WTC11 (cell line): ENCODE measurements around the gene ZNF576. TPM values are rescaled to one million over a fixed set of nuclear protein-coding genes. Genes with fewer than 3 reads are reported as not detected.
A peak's percentile ranks its signal among the peaks of the same experiment; 100 is the strongest.

Source experiments
- ATAC-seq: fragments of 200-7000 bp; cut with Tn5 transposase; 2 replicates; pipeline ENCODE4 v1.10.0; 2021; ENCODE audit warnings: mild to moderate bottlenecking, moderate library complexity
- CTCF ChIA-PET: fragments of 300-600 bp; sonication (Branson Sonifier 250); formaldehyde crosslinking; loops from one replicate; lab custom pipeline; 2021; ENCODE audit warnings: antibody characterized with exemption; lab: Charles Lee
- POLR2A ChIA-PET: fragments of 350-600 bp; sonication (Branson Sonifier 250); formaldehyde crosslinking; loops from one replicate; lab custom pipeline; 2021; ENCODE audit warnings: antibody characterized with exemption; lab: Charles Lee
- DNase-seq: peaks from one replicate; pipeline ENCODE4 v3.0.0; 2021; ENCODE audit warnings: low spot score
- H3K27ac Mint-ChIP-seq: 2 replicates; pipeline ENCODE4 v1.8.0; 2021; ENCODE audit warnings: mixed read lengths
- H3K27me3 Mint-ChIP-seq: 2 replicates; pipeline ENCODE4 v1.8.0; 2021; ENCODE audit warnings: low read depth, mild to moderate bottlenecking, moderate library complexity, mixed read lengths
- H3K36me3 Mint-ChIP-seq: 2 replicates; pipeline ENCODE4 v1.8.0; 2021; ENCODE audit warnings: mixed read lengths
- H3K4me1 Mint-ChIP-seq: 2 replicates; pipeline ENCODE4 v1.8.0; 2022; ENCODE audit warnings: mixed read lengths
- H3K4me3 Mint-ChIP-seq: 2 replicates; pipeline ENCODE4 v1.8.0; 2021; ENCODE audit warnings: mild to moderate bottlenecking, moderate library complexity, mixed read lengths
- H3K9me3 Mint-ChIP-seq: 2 replicates; pipeline ENCODE4 v1.8.0; 2021; ENCODE audit warnings: mixed read lengths
- ATF2 ChIP-seq: sonication (generic); formaldehyde crosslinking; IDR thresholded peaks from 2 replicates; pipeline ENCODE4 v1.8.1; 2022; ENCODE audit warnings: low read depth, missing genetic modification reagents, borderline replicate concordance
- CDX4 ChIP-seq: fragments of 250-450 bp; sonication (Bioruptor Pico); IDR thresholded peaks from 2 replicates; pipeline ENCODE4 v1.9.0; 2021; ENCODE audit warnings: moderate library complexity, mild to moderate bottlenecking, inconsistent platforms, borderline replicate concordance
- FOXK1 ChIP-seq: sonication (generic); formaldehyde crosslinking; IDR thresholded peaks from 2 replicates; pipeline ENCODE4 v1.8.0; 2022; ENCODE audit warnings: mild to moderate bottlenecking, moderate library complexity, missing genetic modification reagents
- GABPB1 ChIP-seq: sonication (generic); formaldehyde crosslinking; IDR thresholded peaks from 2 replicates; pipeline ENCODE4 v1.8.1; 2023; ENCODE audit warnings: mild to moderate bottlenecking, missing genetic modification reagents
- GTF2I ChIP-seq: fragments of 250-450 bp; sonication (Bioruptor Pico); conservative IDR thresholded peaks from 2 replicates; pipeline ENCODE4 v1.4.0; 2021; ENCODE audit warnings: mild to moderate bottlenecking
- MLX ChIP-seq: sonication (generic); formaldehyde crosslinking; IDR thresholded peaks from 2 replicates; pipeline ENCODE4 v1.8.1; 2023; ENCODE audit warnings: mild to moderate bottlenecking, missing genetic modification reagents, moderate library complexity
- NFE2L1 ChIP-seq: sonication (generic); formaldehyde crosslinking; IDR thresholded peaks from 2 replicates; pipeline ENCODE4 v1.8.1; 2023; ENCODE audit warnings: missing genetic modification reagents
- NR3C1 ChIP-seq: sonication (generic); formaldehyde crosslinking; conservative IDR thresholded peaks from 2 replicates; pipeline ENCODE4 v1.8.1; 2023; ENCODE audit warnings: low read depth, mild to moderate bottlenecking, missing genetic modification reagents
- OVOL2 ChIP-seq: fragments of 250-450 bp; sonication (Bioruptor Pico); IDR thresholded peaks from 2 replicates; pipeline ENCODE4 v1.9.0; 2021; ENCODE audit warnings: mild to moderate bottlenecking, borderline replicate concordance
- SMAD3 ChIP-seq: sonication (generic); formaldehyde crosslinking; IDR thresholded peaks from 2 replicates; pipeline ENCODE4 v1.8.0; 2022; ENCODE audit warnings: missing genetic modification reagents, mild to moderate bottlenecking, borderline replicate concordance
- STAT6 ChIP-seq: sonication (generic); formaldehyde crosslinking; conservative IDR thresholded peaks from 2 replicates; pipeline ENCODE4 v1.8.1; 2023; ENCODE audit warnings: mild to moderate bottlenecking, low read depth, missing genetic modification reagents, moderate library complexity
- TEAD4 ChIP-seq: sonication (generic); formaldehyde crosslinking; IDR thresholded peaks from 2 replicates; pipeline ENCODE4 v1.8.0; 2022; ENCODE audit warnings: mild to moderate bottlenecking, missing genetic modification reagents
- ZBTB21 ChIP-seq: sonication (generic); formaldehyde crosslinking; IDR thresholded peaks from 2 replicates; pipeline ENCODE4 v1.8.1; 2023; ENCODE audit warnings: mild to moderate bottlenecking, missing genetic modification reagents, borderline replicate concordance
- ZBTB43 ChIP-seq: sonication (generic); formaldehyde crosslinking; IDR thresholded peaks from 2 replicates; pipeline ENCODE4 v1.8.1; 2023; ENCODE audit warnings: mild to moderate bottlenecking, missing genetic modification reagents
- ZNF317 ChIP-seq: sonication (generic); formaldehyde crosslinking; IDR thresholded peaks from 2 replicates; pipeline ENCODE4 v1.8.1; 2023; ENCODE audit warnings: low read depth, mild to moderate bottlenecking, moderate library complexity, missing genetic modification reagents, borderline replicate concordance
- ZNF671 ChIP-seq: fragments of 250-450 bp; sonication (Bioruptor Pico); IDR thresholded peaks from 2 replicates; pipeline ENCODE4 v1.8.0; 2021; ENCODE audit warnings: mild to moderate bottlenecking
- total RNA-seq: library from RNA; stranded (reverse); gene quantifications from 3 replicates; pipeline ENCODE4 v1.2.3, GENCODE V29; 2021
- TF ChIP-seq, protein P1 (sequence below): fragments of 250-450 bp; sonication (Bioruptor Pico); IDR thresholded peaks from 2 replicates; pipeline ENCODE4 v1.9.0; 2021; ENCODE audit warnings: mild to moderate bottlenecking, borderline replicate concordance
- TF ChIP-seq, protein P2 (sequence below): fragments of 250-450 bp; sonication (Bioruptor Pico); IDR thresholded peaks from 2 replicates; pipeline ENCODE4 v1.9.0; 2021; ENCODE audit warnings: mild to moderate bottlenecking

Gene ZNF576
- total RNA-seq, 1 experiment from 2014 or later = 15.9 TPM

DNA sequence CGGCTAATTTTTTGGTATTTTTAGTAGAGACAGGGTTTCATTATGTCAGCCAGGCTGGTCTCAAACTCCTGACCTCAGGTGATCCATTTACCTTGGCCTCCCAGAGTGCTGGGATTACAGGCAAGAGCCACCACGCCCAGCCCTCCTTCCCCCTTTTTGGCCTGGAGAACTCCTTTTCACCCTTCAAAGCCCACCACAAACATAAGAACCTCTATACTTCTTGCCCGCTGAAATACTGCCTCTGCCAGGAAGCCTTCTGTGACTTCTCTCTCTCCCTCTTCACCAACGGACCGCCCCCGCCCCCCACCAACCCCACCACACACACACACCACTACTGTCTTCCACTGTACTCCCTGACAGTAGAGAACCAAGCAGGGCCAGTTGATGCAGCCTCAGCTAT is 20.6 kb downstream of the ZNF576 start:
- H3K36me3 Mint-ChIP-seq = peaks cover 24% of the 10 kb centered on the region

DNA sequence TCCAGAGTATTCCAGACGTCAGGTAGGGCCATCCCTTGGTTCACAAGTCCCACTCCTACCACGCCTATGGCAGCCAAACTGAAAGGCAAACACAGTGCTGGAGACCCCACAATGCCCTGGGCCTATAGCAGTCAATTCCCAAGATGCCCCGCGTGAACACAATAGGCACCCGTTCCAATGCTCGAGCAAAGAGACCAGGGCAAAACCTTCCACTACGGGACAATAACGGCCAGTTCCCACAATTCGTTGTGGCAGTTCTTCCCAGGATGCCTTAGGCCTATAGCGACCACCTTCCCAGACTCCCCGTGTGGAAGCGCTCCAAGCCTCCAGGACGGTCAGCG is 22.5 kb downstream of the ZNF576 start:
- H3K9me3 Mint-ChIP-seq = 0 out of 2 replicates have a peak, but pooled peaks cover 5% of the 10 kb centered on the region
- peak; percentile 14 for ATAC-seq
- POLR2A ChIA-PET = no interaction called here
- H3K27ac Mint-ChIP-seq = peak overlapping the region; percentile 91
- peaks cover 18% of the 10 kb centered on the region for H3K4me1 Mint-ChIP-seq
- peak overlapping the region; percentile 74 for H3K4me3 Mint-ChIP-seq
- H3K27me3 Mint-ChIP-seq = no peaks in the 10 kb centered on the region
- peaks cover 5% of the 10 kb centered on the region for H3K36me3 Mint-ChIP-seq
- DNase-seq = no peak
- CTCF ChIA-PET = interaction anchor here (1.6 kb wide), 1 partner anchor 50 kb away, joined by 3 read pairs; no protein-coding TSS in a partner anchor
- TF ChIP-seq FOXK1 (peak; percentile 33; the same call in 1 of the 2 replicates), TEAD4 (CRISPR knock-in tag) (no peak), GTF2I (no peak), GABPB1 (CRISPR knock-in tag) (no peak), NR3C1 (CRISPR knock-in tag) (no peak)
- TF ChIP-seq, protein P1, sequence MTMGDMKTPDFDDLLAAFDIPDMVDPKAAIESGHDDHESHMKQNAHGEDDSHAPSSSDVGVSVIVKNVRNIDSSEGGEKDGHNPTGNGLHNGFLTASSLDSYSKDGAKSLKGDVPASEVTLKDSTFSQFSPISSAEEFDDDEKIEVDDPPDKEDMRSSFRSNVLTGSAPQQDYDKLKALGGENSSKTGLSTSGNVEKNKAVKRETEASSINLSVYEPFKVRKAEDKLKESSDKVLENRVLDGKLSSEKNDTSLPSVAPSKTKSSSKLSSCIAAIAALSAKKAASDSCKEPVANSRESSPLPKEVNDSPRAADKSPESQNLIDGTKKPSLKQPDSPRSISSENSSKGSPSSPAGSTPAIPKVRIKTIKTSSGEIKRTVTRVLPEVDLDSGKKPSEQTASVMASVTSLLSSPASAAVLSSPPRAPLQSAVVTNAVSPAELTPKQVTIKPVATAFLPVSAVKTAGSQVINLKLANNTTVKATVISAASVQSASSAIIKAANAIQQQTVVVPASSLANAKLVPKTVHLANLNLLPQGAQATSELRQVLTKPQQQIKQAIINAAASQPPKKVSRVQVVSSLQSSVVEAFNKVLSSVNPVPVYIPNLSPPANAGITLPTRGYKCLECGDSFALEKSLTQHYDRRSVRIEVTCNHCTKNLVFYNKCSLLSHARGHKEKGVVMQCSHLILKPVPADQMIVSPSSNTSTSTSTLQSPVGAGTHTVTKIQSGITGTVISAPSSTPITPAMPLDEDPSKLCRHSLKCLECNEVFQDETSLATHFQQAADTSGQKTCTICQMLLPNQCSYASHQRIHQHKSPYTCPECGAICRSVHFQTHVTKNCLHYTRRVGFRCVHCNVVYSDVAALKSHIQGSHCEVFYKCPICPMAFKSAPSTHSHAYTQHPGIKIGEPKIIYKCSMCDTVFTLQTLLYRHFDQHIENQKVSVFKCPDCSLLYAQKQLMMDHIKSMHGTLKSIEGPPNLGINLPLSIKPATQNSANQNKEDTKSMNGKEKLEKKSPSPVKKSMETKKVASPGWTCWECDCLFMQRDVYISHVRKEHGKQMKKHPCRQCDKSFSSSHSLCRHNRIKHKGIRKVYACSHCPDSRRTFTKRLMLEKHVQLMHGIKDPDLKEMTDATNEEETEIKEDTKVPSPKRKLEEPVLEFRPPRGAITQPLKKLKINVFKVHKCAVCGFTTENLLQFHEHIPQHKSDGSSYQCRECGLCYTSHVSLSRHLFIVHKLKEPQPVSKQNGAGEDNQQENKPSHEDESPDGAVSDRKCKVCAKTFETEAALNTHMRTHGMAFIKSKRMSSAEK (CRISPR knock-in tag) = 0 out of 2 replicates have a peak, but pooled peaks have one; percentile 45

More for the DNA sequence above, 20.6 kb downstream of the ZNF576 start:
- peaks cover 23% of the 10 kb centered on the region for H3K9me3 Mint-ChIP-seq
- no peaks in the 10 kb centered on the region; the same call in 1 of the 2 replicates for H3K27me3 Mint-ChIP-seq
- TF ChIP-seq FOXK1 = no peak
- no peak for TF ChIP-seq CDX4
- TF ChIP-seq ZNF317 (CRISPR knock-in tag) = no peak
- TF ChIP-seq, protein P2, sequence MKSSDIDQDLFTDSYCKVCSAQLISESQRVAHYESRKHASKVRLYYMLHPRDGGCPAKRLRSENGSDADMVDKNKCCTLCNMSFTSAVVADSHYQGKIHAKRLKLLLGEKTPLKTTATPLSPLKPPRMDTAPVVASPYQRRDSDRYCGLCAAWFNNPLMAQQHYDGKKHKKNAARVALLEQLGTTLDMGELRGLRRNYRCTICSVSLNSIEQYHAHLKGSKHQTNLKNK = no peak
- no peak for TF ChIP-seq ZBTB21 (CRISPR knock-in tag)
- TF ChIP-seq TEAD4 (CRISPR knock-in tag) = no peak
- TF ChIP-seq ZBTB43 (CRISPR knock-in tag) = no peak
- no peak for TF ChIP-seq STAT6 (CRISPR knock-in tag)
- TF ChIP-seq SMAD3 = no peak
- TF ChIP-seq ZNF671 (CRISPR knock-in tag) = no peak
- no peak for TF ChIP-seq ATF2
- no peak for TF ChIP-seq NFE2L1 (CRISPR knock-in tag)
- TF ChIP-seq MLX (CRISPR knock-in tag) = no peak
- TF ChIP-seq OVOL2 (CRISPR knock-in tag) = no peak
- ChIA-PET POLR2A (no interaction called here), CTCF (interaction anchor here (1.2 to 1.6 kb wide), 2 partner anchors 22 to 51 kb away, joined by 3 to 5 read pairs; no protein-coding TSS in a partner anchor)
- H3K27ac Mint-ChIP-seq = no peak overlapping the region
- no peak for ATAC-seq
- H3K4me3 Mint-ChIP-seq = no peak overlapping the region
- no peak for DNase-seq
- peaks cover 12% of the 10 kb centered on the region for H3K4me1 Mint-ChIP-seq
